Activated naive CD8-positive, alpha-beta T cell (primary cell): Measurements from ENCODE around the gene PILRB.
"Not testable (repeated sequence)": the region's sequence is repeated elsewhere in the genome, so short reads cannot be mapped to it uniquely, and the experiment has no call there.

Experiments
- H3K27ac Mint-ChIP-seq: one replicate; pipeline ENCODE4 v1.8.0; 2021; ENCODE audit warnings: mixed read lengths
- H3K27me3 Mint-ChIP-seq: one replicate; pipeline ENCODE4 v1.8.0; 2021; ENCODE audit warnings: mixed read lengths
- H3K36me3 Mint-ChIP-seq: one replicate; pipeline ENCODE4 v1.8.0; 2021; ENCODE audit warnings: mixed read lengths
- H3K4me1 Mint-ChIP-seq: one replicate; pipeline ENCODE4 v1.8.0; 2021; ENCODE audit warnings: low read depth, mixed read lengths
- H3K4me3 Mint-ChIP-seq: one replicate; pipeline ENCODE4 v1.8.0; 2021; ENCODE audit warnings: mild to moderate bottlenecking, mixed read lengths
- H3K9me3 Mint-ChIP-seq: one replicate; pipeline ENCODE4 v1.8.0; 2021; ENCODE audit warnings: low read depth, mixed read lengths

PILRB gene

DNA sequence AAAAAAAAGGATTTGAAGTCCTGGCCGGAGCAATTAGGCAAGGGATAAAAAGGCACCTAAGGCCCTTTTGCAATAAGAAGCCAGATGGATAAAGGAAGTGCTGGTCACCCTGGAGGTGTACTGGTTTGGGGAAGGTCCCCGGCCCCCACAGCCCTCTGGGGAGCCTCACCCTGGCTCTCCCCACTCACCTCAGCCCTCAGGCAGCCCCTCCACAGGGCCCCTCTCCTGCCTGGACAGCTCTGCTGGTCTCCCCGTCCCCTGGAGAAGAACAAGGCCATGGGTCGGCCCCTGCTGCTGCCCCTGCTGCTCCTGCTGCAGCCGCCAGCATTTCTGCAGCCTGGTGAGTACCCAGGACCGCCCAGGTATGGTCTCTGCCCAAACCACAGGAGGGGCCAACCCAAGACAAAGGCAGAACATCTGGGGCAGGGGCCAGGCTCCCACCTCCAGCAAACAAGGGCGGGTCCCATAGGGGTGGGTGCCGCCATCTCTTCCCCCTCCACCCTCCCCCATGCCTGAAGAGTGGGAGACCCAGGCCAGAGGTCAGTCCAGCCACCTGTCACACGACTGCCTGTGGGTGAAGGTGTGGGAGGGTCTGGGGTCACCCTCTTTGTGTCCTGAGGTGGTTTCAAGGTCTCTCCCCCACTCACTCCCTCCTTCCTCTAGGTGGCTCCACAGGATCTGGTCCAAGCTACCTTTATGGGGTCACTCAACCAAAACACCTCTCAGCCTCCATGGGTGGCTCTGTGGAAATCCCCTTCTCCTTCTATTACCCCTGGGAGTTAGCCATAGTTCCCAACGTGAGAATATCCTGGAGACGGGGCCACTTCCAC is at the start of gene PILRB:
Gene PILRB (plus strand): TSS at position 91 of the 830 bp plus-strand sequence. CDS start 186 bp downstream, at position 277.
- H3K9me3 Mint-ChIP-seq = no peaks in the 10 kb centered on the region
- H3K4me1 Mint-ChIP-seq = peaks cover 12% of the 10 kb centered on the region
- H3K36me3 Mint-ChIP-seq = peaks cover 14% of the 10 kb centered on the region
- H3K27ac Mint-ChIP-seq = peak within 1 kb of the TSS; percentile 34
- no peaks in the 10 kb centered on the region for H3K27me3 Mint-ChIP-seq
- no peak within 1 kb of the TSS for H3K4me3 Mint-ChIP-seq

DNA sequence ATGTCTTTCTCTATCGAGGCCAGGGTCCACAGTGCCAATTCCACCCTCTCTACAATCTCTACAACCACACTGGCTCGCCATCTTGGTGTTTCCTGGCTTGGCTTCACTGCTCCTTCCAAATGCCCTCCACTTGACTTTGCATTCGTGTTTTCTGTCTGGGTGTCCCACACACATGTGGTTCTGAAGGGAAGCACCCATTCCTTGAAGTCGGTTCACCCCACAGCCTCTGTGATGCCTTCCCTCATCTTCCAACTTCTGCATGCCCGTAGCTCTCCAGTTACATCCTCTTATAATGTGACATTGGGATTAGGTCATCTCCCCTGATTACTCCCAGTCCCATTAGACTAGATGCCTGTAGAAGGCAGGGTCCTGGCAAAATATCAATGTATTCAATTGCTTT is 39.6 kb upstream of the PILRB start:
- H3K4me3 Mint-ChIP-seq, H3K9me3 Mint-ChIP-seq, H3K36me3 Mint-ChIP-seq, H3K27me3 Mint-ChIP-seq, H3K27ac Mint-ChIP-seq: not testable (repeated sequence)
- peaks cover 14% of the 10 kb centered on the region for H3K4me1 Mint-ChIP-seq

DNA sequence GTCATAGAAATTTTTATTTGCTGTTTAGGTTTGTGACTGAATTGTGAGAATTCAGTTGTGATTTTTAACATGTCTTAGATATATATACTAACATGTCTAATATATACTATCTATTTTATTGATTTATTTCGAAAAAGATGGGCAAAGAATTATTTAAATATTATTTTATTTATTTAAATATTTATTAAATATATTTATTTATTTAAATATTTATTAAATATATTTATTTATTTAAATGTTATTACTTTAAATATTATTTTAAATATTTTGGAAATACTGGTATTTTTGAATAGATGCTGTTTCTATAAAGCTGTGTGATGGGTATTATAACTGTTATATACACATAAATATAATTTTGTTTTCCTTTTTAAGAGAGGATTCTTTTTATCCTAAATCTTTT is 36.3 kb upstream of the PILRB start:
- H3K4me1 Mint-ChIP-seq = peaks cover 10% of the 10 kb centered on the region
- H3K9me3 Mint-ChIP-seq, H3K27ac Mint-ChIP-seq, H3K27me3 Mint-ChIP-seq, H3K4me3 Mint-ChIP-seq, H3K36me3 Mint-ChIP-seq: not testable (repeated sequence)

DNA sequence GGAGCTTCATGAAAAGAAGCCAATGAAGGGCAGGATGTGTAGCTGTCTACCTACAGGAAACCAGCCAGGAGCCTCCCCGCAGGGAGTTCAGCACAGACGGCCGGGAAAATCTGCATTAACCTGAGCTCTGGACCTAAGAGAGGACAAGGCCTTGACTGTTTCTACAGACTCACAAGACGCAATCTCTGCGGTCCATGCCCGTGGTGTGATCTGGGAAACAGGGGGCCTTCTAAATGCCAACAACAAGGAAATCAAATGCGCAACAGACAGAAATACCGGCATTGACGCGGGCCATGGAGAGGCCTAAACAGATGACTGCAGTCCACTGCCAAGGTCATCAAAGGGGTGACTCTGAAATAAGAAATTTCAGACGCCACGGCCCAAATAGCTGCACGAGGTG is 33.7 kb upstream of the PILRB start:
- not testable (repeated sequence) for H3K27ac Mint-ChIP-seq, H3K4me3 Mint-ChIP-seq, H3K36me3 Mint-ChIP-seq, H3K9me3 Mint-ChIP-seq, H3K27me3 Mint-ChIP-seq, H3K4me1 Mint-ChIP-seq

DNA sequence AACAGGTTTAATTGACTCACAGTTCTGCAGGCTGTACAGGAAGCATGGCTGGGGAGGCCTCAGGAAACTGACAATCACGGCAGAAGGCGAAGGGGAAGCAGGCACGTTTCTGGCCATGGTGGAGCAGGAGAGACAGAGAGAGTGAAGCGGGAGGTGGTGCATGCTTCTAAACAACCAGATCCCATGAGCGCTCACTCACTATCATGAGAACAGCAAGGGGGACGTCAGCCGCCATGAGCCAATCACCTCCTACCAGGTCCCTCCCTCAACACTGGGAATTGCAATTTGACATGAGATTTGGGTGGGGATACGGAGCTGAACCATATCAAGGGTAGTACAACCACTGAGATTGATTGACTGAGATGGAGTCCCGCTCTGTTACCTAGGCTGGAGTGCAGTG is 32.2 kb upstream of the PILRB start:
- not testable (repeated sequence) for H3K27me3 Mint-ChIP-seq, H3K4me3 Mint-ChIP-seq, H3K9me3 Mint-ChIP-seq, H3K4me1 Mint-ChIP-seq, H3K36me3 Mint-ChIP-seq, H3K27ac Mint-ChIP-seq

DNA sequence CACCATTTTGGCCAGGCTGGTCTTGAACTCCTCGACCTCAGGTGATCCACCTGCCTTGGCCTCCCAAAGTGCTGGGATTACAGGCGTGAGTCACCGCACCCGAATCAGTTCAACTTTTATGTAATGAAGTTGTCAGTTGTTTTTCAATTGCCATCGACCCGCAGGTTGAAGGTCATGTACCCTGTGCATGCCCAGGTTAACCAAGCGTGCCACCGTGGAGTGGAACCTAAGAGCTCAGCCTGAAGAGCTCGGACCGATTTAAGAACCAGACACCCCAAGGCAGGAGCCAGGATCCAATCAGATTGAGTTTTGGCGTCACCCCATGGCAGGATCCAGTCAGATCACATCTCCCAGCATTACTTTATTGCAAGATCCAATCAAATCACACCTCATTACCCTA is 31.0 kb upstream of the PILRB start:
- not testable (repeated sequence) for H3K27me3 Mint-ChIP-seq, H3K4me1 Mint-ChIP-seq, H3K4me3 Mint-ChIP-seq, H3K27ac Mint-ChIP-seq, H3K36me3 Mint-ChIP-seq, H3K9me3 Mint-ChIP-seq

DNA sequence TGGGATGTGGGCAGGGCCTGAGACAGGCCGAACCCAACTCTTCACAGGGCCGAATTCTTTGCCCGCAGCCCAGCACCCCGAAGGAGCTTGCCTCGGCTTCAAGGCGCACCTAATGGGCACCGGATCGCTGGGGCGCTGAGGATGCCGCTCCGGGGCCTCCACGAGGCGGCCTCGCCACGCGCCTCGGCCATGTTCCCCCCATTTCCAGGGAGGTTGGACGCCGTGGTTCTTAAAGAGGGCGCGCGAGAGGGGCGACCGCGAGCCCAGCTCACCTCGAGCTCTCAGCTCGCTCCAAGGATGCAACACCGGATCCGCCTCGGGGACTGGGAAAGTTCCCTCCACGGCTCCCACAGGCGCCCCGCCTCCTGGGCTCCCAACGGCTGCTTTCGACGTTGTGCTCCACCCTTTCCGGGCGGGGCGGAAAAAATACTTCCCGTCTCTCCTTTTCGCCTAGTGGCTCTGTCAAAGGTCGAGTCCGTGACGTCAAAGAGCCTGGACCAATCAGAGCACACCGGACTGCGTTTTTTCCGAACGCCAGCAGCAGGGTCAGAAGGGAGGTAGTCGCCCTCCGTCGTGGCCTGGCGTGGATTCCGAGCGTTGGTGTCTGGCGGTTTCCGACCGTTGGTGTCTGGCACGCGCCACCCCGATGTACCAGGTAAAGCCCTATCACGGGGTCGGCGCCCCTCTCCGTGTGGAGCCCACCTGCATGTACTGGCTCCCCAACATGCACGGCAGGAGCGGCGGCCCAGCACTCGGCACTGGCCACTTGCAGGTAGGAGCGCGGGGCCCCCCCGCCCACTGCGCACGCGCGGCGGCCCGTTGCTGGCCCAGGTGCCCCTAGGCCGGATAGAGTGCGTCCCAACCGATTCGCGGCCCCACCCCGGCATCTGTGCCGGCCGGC is 22.1 kb upstream of the PILRB start:
- H3K4me3 Mint-ChIP-seq = peak overlapping the region; percentile 95
- not testable (repeated sequence) for H3K9me3 Mint-ChIP-seq, H3K27me3 Mint-ChIP-seq, H3K36me3 Mint-ChIP-seq
- peak overlapping the region; percentile 90 for H3K27ac Mint-ChIP-seq
- peaks cover 23% of the 10 kb centered on the region for H3K4me1 Mint-ChIP-seq

DNA sequence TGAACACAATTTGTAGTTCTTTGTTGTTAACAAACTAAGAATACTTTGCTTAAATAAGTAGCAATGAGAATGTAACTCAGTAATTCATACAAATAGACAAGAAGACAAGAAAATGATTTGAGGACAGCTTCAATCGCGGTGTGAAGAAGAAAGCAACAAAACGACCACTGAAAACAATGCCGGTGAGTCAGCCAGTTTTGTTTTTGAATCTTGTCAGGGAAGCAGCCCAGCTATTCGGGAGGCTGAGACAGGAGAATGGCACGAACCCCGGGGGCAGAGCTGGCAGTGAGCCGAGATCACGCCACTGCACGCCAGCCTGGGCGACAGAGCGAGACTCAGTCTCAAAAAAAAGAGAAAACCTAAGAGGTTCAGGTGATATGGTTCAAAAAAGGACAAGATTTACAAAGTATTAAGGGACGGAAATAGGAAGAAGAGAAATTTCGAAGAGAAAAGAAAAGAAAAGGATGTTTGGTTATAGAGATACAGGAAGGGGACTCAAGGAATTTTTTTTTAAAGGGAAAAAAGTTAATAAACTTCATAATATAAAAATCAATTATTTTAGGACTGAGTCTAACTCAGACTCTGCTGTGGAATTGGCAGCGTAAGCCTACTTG is 19.7 kb upstream of the PILRB start:
- H3K27me3 Mint-ChIP-seq, H3K36me3 Mint-ChIP-seq, H3K9me3 Mint-ChIP-seq, H3K27ac Mint-ChIP-seq: not testable (repeated sequence)
- Mint-ChIP-seq H3K4me1 (peaks cover 37% of the 10 kb centered on the region), H3K4me3 (peak overlapping the region; percentile 78)

DNA sequence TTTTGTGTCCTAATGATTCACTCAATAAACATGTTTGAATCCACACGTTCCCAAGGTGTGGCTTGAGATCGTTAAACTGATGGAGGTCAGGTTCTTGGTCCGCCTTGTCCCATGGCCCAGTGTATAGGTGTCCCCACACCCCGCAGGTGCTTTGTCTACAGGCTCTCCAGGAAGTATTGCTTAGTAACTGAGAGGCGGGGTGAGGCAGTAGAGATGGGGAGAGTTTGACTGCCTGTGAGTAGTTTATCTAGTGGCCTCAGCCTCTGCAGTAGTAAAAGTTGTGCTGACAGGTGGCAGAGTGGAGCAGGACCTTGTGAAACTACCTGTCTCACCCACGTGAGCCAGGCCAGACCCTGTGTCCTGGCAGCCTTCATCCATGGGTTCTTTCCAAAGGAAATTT is 16.6 kb upstream of the PILRB start:
- H3K4me1 Mint-ChIP-seq = peaks cover 46% of the 10 kb centered on the region
- H3K27ac Mint-ChIP-seq = peak overlapping the region; percentile 68
- not testable (repeated sequence) for H3K36me3 Mint-ChIP-seq, H3K4me3 Mint-ChIP-seq, H3K27me3 Mint-ChIP-seq, H3K9me3 Mint-ChIP-seq

DNA sequence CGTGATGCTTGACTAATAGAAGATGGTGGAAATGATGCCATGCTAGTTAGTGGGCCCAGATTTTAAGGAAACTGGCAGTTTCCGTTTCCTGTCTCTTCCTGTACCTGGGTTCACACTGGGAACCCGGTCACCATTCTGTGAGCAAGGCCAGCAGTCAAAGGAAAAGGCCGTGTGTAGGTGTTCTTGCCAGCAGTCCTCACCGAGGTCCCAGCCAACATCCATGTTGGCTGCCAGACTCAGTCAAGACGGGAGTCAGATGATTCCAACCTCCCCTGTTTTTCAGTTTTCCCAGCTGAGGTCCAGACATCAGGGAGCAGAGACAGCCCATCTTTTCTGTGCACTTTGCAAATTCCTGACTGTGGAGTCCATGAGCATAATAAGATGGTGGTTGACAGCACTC is 15.2 kb upstream of the PILRB start:
- Mint-ChIP-seq H3K27ac (peak overlapping the region; percentile 80), H3K4me1 (peaks cover 43% of the 10 kb centered on the region), H3K36me3 (peaks cover 2% of the 10 kb centered on the region), H3K4me3 (no peak overlapping the region), H3K9me3 (no peaks in the 10 kb centered on the region), H3K27me3 (no peaks in the 10 kb centered on the region)

DNA sequence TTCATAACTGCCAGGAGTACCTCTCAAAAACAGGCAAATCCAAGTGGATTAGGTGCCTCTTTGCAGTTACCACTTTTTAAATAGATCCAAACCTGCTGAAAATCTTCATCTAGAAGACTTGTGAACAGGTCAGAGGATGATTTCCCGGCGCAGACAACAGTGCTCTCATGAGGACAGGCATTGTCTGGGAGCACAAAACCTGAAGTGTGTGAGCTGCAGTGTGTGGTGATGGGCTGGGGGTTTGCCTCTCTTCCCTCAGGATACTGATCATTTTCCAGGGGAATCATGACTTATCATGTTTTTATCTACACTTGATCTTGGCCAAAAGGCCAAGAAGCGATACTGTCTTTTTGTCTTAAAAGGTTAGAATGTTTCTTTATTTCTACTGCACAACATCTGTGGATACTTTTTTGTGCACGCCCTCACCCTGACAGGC is 13.8 kb upstream of the PILRB start:
- H3K9me3 Mint-ChIP-seq, H3K36me3 Mint-ChIP-seq, H3K27me3 Mint-ChIP-seq: not testable (repeated sequence)
- Mint-ChIP-seq H3K4me3 (peak overlapping the region; percentile 80), H3K4me1 (peaks cover 34% of the 10 kb centered on the region), H3K27ac (peak overlapping the region; percentile 92)

DNA sequence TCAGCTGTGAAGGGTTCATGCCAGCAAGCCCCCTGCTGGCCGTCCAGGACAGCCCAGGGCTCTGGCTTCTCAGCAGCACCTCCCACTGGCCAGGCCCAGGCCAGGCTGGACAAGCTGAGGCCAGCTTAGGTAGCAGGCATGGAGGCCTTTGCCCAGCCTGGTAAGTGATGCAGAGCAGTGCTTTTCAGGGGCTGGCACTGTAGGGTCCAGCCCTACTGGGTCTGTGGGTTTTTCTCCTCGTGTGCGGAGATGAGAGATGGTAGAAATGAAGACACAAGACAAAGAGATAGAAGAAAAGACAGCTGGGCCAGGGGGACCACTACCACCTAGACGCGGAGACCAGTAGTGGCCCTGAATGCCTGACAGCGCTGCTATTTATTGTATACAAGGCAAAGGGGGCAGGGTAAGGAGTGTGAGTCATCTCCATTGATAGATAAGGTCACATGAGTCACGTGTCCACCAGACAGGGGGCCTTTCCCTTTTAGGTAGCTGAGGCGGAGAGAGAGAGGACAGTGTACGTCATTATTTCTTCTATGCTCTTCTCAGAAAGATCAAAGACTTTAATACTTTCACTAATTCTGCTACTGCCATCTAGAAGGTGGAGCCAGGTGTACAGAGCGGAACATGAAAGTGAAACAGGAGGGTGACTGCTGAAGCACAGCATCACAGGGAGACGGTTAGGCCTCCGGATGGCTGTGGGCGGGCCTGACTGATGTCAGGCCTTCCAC is 13.2 kb upstream of the PILRB start:
- not testable (repeated sequence) for H3K27me3 Mint-ChIP-seq, H3K9me3 Mint-ChIP-seq, H3K36me3 Mint-ChIP-seq
- peak overlapping the region; percentile 80 for H3K4me3 Mint-ChIP-seq
- peaks cover 35% of the 10 kb centered on the region for H3K4me1 Mint-ChIP-seq
- H3K27ac Mint-ChIP-seq = peak overlapping the region; percentile 92

DNA sequence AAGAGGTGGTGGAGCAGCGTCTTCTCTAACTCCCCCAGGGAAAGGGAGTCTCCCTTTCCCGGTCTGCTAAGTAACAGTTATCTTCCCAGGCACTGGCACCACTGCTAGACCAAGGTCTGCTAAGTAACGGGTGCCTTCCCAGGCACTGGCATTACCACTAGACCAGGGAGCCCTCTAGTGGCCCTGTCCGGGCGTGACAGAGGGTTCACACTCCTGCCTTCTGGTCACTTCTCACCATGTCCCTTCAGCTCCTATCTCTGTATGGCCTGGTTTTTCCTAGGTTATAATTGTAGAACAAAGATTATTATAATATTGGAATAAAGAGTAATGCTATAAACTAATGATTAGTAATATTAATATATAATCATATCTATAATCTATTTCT is 12.6 kb upstream of the PILRB start:
- H3K36me3 Mint-ChIP-seq, H3K27ac Mint-ChIP-seq, H3K27me3 Mint-ChIP-seq, H3K9me3 Mint-ChIP-seq: not testable (repeated sequence)
- Mint-ChIP-seq H3K4me3 (peak overlapping the region; percentile 80), H3K4me1 (peaks cover 37% of the 10 kb centered on the region)

DNA sequence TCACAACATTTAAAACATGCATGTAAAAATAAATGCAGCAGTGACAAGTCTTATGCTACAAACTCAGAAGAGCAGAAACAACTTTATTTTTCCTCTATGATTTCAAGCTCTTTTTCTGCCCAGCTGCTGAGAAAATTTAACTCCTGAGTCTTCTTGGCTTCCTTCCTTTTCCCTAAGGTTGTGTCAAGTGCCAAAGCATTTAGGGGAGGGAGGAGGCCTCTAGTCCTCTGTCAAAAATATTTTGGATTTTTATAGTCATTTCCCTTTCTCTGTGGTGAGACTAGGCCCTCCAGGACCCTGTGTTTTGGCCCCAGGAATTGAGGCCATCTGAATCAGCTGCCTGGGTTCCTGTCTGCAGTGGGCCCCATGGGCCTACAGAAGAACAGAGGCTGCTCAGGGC is 11.0 kb upstream of the PILRB start:
- Mint-ChIP-seq H3K27ac (peak overlapping the region; percentile 78), H3K4me1 (peaks cover 44% of the 10 kb centered on the region), H3K27me3 (no peaks in the 10 kb centered on the region), H3K4me3 (no peak overlapping the region), H3K9me3 (no peaks in the 10 kb centered on the region), H3K36me3 (peaks cover 2% of the 10 kb centered on the region)

DNA sequence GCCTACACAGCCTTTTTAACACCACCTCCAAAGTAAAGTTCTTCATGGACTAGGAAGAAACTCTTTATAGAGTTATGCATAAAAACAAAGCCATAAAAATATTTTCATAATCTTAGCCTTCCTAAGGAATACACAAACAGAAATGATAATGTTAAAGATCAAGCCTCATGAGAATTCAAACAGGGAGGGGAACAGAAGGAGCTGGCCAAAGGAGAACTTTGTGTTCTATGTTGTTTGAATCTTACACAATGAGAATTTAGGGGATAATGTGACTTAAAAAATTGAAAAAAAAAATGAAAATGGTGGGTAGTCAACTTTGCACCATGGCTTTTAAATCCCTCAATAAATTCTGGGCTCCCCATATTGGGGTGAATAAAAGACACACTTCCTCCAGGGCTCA is 9.1 kb upstream of the PILRB start:
- no peaks in the 10 kb centered on the region for H3K9me3 Mint-ChIP-seq
- H3K4me1 Mint-ChIP-seq = peaks cover 46% of the 10 kb centered on the region
- H3K36me3 Mint-ChIP-seq = peaks cover 4% of the 10 kb centered on the region
- H3K27ac Mint-ChIP-seq = peak overlapping the region; percentile 61
- H3K4me3 Mint-ChIP-seq = no peak overlapping the region
- no peaks in the 10 kb centered on the region for H3K27me3 Mint-ChIP-seq
